ENCODE measurements around the gene KRTAP10-1. TPM values are rescaled to one million over a fixed set of nuclear protein-coding genes. Genes with fewer than 3 reads are reported as not detected.
"Not testable (repeated sequence)": the region's sequence is repeated elsewhere in the genome, so short reads cannot be mapped to it uniquely, and the experiment has no call there.

The KRTAP10-1 gene
- total RNA-seq, 4 donors from 2014 or later = 0.83 to 8.5 (median 2.6) TPM; not detected in 1

- Histone ChIP-seq H3K4me3 (no peak overlapping the region), H3K27me3 (peaks cover 13% of the 10 kb centered on the region), H3K9me3 (no peaks in the 10 kb centered on the region), H3K27ac (no peak overlapping the region), H3K4me1 (peaks cover 8% of the 10 kb centered on the region), H3K36me3 (no peaks in the 10 kb centered on the region)
- 97% methylated on average over 10 of the region's 17 CpGs for WGBS
- DNase-seq (ENCODE audit: low spot score in 2 of 2) = peak in 1 of 2 donors; percentile 65
- no peak for TF ChIP-seq EP300 (IDR thresholded peaks at IDR 0.05)
- TF ChIP-seq CTCF (IDR thresholded peaks at IDR 0.05) = no peak
- TF ChIP-seq POLR2AphosphoS5 (IDR thresholded peaks at IDR 0.05) = no peak
- no peak for TF ChIP-seq POLR2A (IDR thresholded peaks at IDR 0.05)
Measured at GRCh38 chr21:44578371-44579055, 38.5 kb upstream of the KRTAP10-1 start.

- WGBS = 82% methylated on average over 10 of the region's 10 CpGs
- Histone ChIP-seq H3K9me3 (no peaks in the 10 kb centered on the region), H3K27ac (no peak overlapping the region), H3K4me1 (peaks cover 8% of the 10 kb centered on the region), H3K4me3 (no peak overlapping the region), H3K36me3 (no peaks in the 10 kb centered on the region), H3K27me3 (peaks cover 18% of the 10 kb centered on the region)
- DNase-seq (ENCODE audit: low spot score in 2 of 2) = peak in 1 of 2 donors; percentile 58
- TF ChIP-seq POLR2AphosphoS5 (IDR thresholded peaks at IDR 0.05) = no peak
- TF ChIP-seq CTCF (IDR thresholded peaks at IDR 0.05) = no peak
- no peak for TF ChIP-seq POLR2A (IDR thresholded peaks at IDR 0.05)
- TF ChIP-seq EP300 (IDR thresholded peaks at IDR 0.05) = no peak
Measured at GRCh38 chr21:44576025-44576420, 36.0 kb upstream of the KRTAP10-1 start.

- DNase-seq (ENCODE audit: low spot score in 2 of 2) = peak in 1 of 2 donors; percentile 72
- TF ChIP-seq POLR2AphosphoS5 (IDR thresholded peaks at IDR 0.05) (no peak), POLR2A (IDR thresholded peaks at IDR 0.05) (no peak), CTCF (IDR thresholded peaks at IDR 0.05) (no peak), EP300 (IDR thresholded peaks at IDR 0.05) (no peak)
- H3K27me3 ChIP-seq = peaks cover 18% of the 10 kb centered on the region
- no peak overlapping the region for H3K27ac ChIP-seq
- H3K36me3 ChIP-seq = no peaks in the 10 kb centered on the region
- no peak overlapping the region for H3K4me3 ChIP-seq
- WGBS = 87% methylated on average over 20 of the region's 20 CpGs
- no peaks in the 10 kb centered on the region for H3K9me3 ChIP-seq
- peaks cover 8% of the 10 kb centered on the region for H3K4me1 ChIP-seq
Measured at GRCh38 chr21:44575307-44576024, 35.5 kb upstream of the KRTAP10-1 start.

- 42% methylated on average over 17 of the region's 21 CpGs for WGBS
Measured at GRCh38 chr21:44574457-44575306, 34.7 kb upstream of the KRTAP10-1 start.

GRCh38 chr21:44573630-44574456 lies 33.8 kb upstream of the KRTAP10-1 start, which contains the start of gene KRTAP10-4:
KRTAP10-4 (plus strand) TSS chr21:44573729; CDS start chr21:44573759, 30 bp downstream.
- 55% methylated on average over 11 of the region's 25 CpGs for WGBS
- not testable (repeated sequence) for H3K9me3 ChIP-seq, H3K36me3 ChIP-seq, H3K27ac ChIP-seq, H3K4me3 ChIP-seq, H3K4me1 ChIP-seq
- DNase-seq (ENCODE audit: low spot score in 2 of 2) = peak in 1 of 2 donors; percentile 70
- peaks cover 28% of the 10 kb centered on the region for H3K27me3 ChIP-seq

More at GRCh38 chr21:44574457-44575306, 34.7 kb upstream of the KRTAP10-1 start:
- peak in 1 of 2 donors; percentile 56 for DNase-seq (ENCODE audit: low spot score in 2 of 2)
- H3K4me3 ChIP-seq = no peak overlapping the region
- H3K4me1 ChIP-seq = peaks cover 4% of the 10 kb centered on the region
- no peak for TF ChIP-seq POLR2AphosphoS5 (IDR thresholded peaks at IDR 0.05)
- TF ChIP-seq EP300 (IDR thresholded peaks at IDR 0.05) = no peak
- no peak for TF ChIP-seq POLR2A (IDR thresholded peaks at IDR 0.05)
- TF ChIP-seq CTCF (IDR thresholded peaks at IDR 0.05) = no peak
- H3K9me3 ChIP-seq = no peaks in the 10 kb centered on the region
- peaks cover 22% of the 10 kb centered on the region for H3K27me3 ChIP-seq
- H3K36me3 ChIP-seq = no peaks in the 10 kb centered on the region
- H3K27ac ChIP-seq = no peak overlapping the region
